AG10803 (cell line): ENCODE measurements around the gene ETV3L.

Experiments
- DNase-seq: peaks from one replicate; pipeline ENCODE4 v3.0.0; 2010; ENCODE audit warnings: low read depth
- H3K4me3 ChIP-seq: 2 replicates; pipeline ENCODE4 v1.5.1; 2011; ENCODE audit warnings: mild to moderate bottlenecking, low read length, control low read depth
- CTCF ChIP-seq: conservative IDR thresholded peaks from 2 replicates; pipeline ENCODE4 v1.5.1; 2011; ENCODE audit warnings: mild to moderate bottlenecking, low read length, control low read depth, inconsistent platforms

Gene ETV3L

GRCh38 chr1:157142765-157143423 is 43.3 kb upstream of the ETV3L start:
- DNase-seq, result no peak
- H3K4me3 ChIP-seq, result no peak overlapping the region
- TF ChIP-seq CTCF, result no peak

GRCh38 chr1:157142201-157142600 is 42.6 kb upstream of the ETV3L start:
- H3K4me3 ChIP-seq, result no peak overlapping the region
- no peak for TF ChIP-seq CTCF
- no peak for DNase-seq

GRCh38 chr1:157141212-157141855 is 41.7 kb upstream of the ETV3L start:
- no peak for TF ChIP-seq CTCF
- no peak overlapping the region for H3K4me3 ChIP-seq
- DNase-seq, result no peak

- DNase-seq, result no peak
- no peak for TF ChIP-seq CTCF
- no peak overlapping the region for H3K4me3 ChIP-seq
These were observed 40.5 kb upstream of the ETV3L start for GRCh38 chr1:157140063-157140588.

GRCh38 chr1:157139052-157139715 is 39.6 kb upstream of the ETV3L start:
- no peak for TF ChIP-seq CTCF
- peak overlapping the region; percentile 95 for H3K4me3 ChIP-seq
- DNase-seq, result no peak

- peak; percentile 93 for DNase-seq
- H3K4me3 ChIP-seq, result peak within 1 kb of the TSS; percentile 95
- TF ChIP-seq CTCF, result no peak
These were observed 38.8 kb upstream of the ETV3L start, which contains the start of gene ETV3 for GRCh38 chr1:157138220-157139051. ETV3 (minus strand) TSS chr1:157138395; CDS start chr1:157136352, 2,043 bp downstream.
